ENCODE results near the gene PGM2. TPM values are rescaled to one million over a fixed set of nuclear protein-coding genes. Genes with fewer than 3 reads are reported as not detected.
A peak's percentile ranks its signal among the peaks of the same experiment; 100 is the strongest.
"Not testable (repeated sequence)": the region's sequence is repeated elsewhere in the genome, so short reads cannot be mapped to it uniquely, and the experiment has no call there.

Gene PGM2
- total RNA-seq = 9.5 TPM
- long read RNA-seq, transcript PGM2-201 (14 exons, 3,264 nt) = major isoform, 6 of 9 reads
- long read RNA-seq, partial matches to known transcripts = 1 of 9 reads
- long read RNA-seq, other reads (novel, unspliced or antisense) = 2 of 9 reads

- DNase-seq (ENCODE audit: low spot score) = peak; percentile 97
- intact Hi-C loops (cut with DNase I) = loop anchor here (2.0 to 5.0 kb wide), 4 partner anchors 60 to 211 kb away; partner anchors contain the start of gene RELL1
Measured at GRCh38 chr4:37826295-37827029, at the start of gene PGM2. TSS of gene PGM2 (plus strand) at chr4:37826686. CDS start at chr4:37826733, 47 bp downstream.

- intact Hi-C loops (cut with DNase I) = no loop called here
- DNase-seq (ENCODE audit: low spot score) = no peak
Measured at GRCh38 chr4:37779896-37780295, 46.6 kb upstream of the PGM2 start.

GRCh38 chr4:37780444-37781130 lies 45.9 kb upstream of the PGM2 start:
- intact Hi-C loops (cut with DNase I) = no loop called here
- DNase-seq (ENCODE audit: low spot score) = no peak

DNA sequence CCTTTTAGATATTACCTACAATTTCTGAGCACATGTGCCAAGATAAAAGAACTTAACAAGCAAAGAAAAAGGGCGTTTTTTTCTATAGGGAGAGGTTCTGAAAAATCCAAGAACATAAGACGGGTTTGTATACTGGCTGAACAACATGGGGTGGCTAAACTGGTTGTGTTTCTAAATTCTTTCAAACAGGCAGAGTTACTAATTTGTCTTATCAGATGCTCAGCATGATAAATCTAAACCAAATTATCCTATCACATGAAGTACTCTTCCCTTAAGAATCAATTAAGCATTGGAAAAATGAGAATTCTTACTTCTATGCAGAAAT lies 45.4 kb upstream of the PGM2 start:
- no peak for DNase-seq (ENCODE audit: low spot score)
- intact Hi-C loops (cut with DNase I) = no loop called here

DNA sequence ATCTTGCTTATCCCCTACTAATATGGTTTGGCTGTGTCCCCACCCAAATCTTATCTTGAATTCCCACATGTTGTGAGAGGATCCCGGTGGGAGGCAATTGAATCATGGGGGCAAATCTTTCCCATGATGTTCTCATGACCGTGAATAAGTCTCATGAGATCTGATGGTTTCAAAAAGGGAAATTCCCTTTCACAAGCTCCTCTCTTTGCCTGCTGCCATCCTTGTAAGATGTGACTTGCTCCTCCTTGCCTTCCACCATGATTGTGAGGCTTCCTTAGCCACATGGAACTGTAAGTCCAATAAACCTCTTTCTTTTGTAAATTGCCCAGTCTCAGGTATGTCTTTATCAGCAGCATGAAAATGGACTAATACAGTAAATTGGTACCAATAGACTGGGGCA lies 40.2 kb upstream of the PGM2 start:
- DNase-seq (ENCODE audit: low spot score); intact Hi-C loops (cut with DNase I): not testable (repeated sequence)

DNA sequence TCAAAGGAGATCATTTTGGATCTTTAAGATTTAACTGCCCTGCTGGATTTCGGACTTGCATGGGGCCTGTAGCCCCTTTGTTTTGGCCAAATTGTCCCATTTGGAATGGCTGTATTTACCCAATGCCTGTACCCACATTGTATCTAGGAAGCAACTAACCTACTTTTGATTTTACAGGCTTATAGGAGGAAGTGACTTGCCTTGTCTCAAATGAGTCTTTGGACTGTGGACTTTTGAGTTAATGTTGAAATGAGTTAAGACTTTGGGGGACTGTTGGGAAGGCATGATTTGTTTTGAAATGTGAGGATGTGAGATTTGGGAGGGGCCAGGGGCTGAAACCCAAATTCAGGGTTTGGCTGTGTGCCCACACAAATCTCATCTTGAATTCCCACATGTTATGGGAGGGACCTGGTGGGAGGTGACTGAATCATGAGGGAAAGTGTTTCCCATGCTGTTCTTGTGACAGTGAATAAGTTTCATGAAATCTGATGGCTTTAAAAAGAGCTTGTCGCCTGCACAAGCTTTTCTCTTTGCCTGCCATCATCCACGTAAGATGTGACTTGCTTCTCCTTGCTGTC lies 38.5 kb upstream of the PGM2 start:
- intact Hi-C loops (cut with DNase I); DNase-seq (ENCODE audit: low spot score): not testable (repeated sequence)

GRCh38 chr4:37788819-37789218 lies 37.7 kb upstream of the PGM2 start:
- intact Hi-C loops (cut with DNase I) = no loop called here
- no peak for DNase-seq (ENCODE audit: low spot score)

DNA sequence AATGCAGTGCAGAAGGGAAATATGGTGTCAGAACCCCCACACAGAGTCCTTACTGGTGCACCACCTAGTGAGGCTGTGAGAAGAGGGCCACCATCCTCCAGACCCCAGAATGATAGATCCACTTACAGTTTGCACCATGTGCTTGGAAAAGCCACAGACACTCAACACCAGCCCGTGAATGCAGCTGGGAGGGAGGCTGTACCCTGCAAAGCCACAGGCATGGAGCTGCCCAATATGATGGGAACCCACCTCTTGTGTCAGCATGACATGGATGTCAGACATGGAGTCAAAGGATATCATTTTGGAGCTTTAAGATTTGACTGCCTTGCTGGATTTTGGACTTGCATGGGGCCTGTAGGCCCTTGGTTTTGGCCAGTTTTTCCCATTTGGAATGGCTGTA lies 34.2 kb upstream of the PGM2 start:
- no peak for DNase-seq (ENCODE audit: low spot score)
- intact Hi-C loops (cut with DNase I) = loop anchor here (5.0 kb wide), 1 partner anchor 340 kb away; a partner anchor contains a TSS

GRCh38 chr4:37793562-37793961 lies 32.9 kb upstream of the PGM2 start:
- DNase-seq (ENCODE audit: low spot score) = no peak

GRCh38 chr4:37794056-37794455 lies 32.4 kb upstream of the PGM2 start:
- DNase-seq (ENCODE audit: low spot score) = no peak
- intact Hi-C loops (cut with DNase I) = loop anchor here (2.0 to 5.0 kb wide), 2 partner anchors 191 to 342 kb away; a partner anchor contains a TSS

More at GRCh38 chr4:37793562-37793961, 32.9 kb upstream of the PGM2 start:
- intact Hi-C loops (cut with DNase I) = loop anchor here (5.0 kb wide), 1 partner anchor 341 kb away; a partner anchor contains a TSS

GRCh38 chr4:37795581-37796195 lies 30.8 kb upstream of the PGM2 start:
- intact Hi-C loops (cut with DNase I) = loop anchor here (2.0 kb wide), 1 partner anchor 193 kb away; no protein-coding TSS in a partner anchor
- DNase-seq (ENCODE audit: low spot score) = no peak

- intact Hi-C loops (cut with DNase I) = no loop called here
- no peak for DNase-seq (ENCODE audit: low spot score)
Measured at GRCh38 chr4:37797374-37797773, 29.1 kb upstream of the PGM2 start.

DNA sequence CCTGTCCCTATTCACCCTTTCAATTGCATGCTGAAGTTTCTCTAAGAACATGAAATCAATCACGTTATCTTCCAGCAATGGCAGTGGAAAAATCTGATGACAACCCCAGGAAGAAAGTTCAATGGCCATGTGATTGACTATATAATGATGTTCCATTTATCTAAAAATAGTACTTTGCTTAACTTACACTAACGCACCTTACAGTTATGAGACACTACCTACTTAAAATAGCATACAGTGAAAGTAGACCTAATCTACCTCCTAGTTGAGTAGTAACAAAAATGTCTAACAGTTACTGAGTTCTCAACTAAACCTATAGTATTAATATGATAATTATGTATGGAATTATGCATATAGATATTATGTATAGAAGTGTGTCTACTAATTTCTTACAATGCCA lies 28.6 kb upstream of the PGM2 start:
- DNase-seq (ENCODE audit: low spot score) = no peak
- intact Hi-C loops (cut with DNase I) = no loop called here

DNA sequence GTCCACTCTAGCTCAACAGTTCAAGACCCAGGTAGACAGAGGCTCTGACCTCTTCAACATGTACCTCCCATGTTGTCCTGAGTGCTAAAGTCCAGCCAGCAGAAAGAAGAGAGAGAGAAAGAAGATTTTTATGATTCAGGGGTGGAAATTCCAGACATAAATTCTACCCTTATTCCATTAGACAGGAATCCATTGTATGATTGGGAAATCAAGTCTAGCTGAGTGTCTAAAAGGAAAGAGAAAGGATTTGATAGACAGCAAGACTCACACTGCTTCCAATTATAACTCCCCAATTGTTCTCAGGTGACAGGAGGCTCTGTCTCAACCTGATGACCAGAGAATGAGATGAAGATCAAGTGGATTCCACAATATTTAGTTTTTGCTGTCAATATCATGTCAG lies 27.9 kb upstream of the PGM2 start:
- no peak for DNase-seq (ENCODE audit: low spot score)
- intact Hi-C loops (cut with DNase I) = no loop called here

- intact Hi-C loops (cut with DNase I) = loop anchor here (5.0 kb wide), 1 partner anchor 177 kb away; no protein-coding TSS in a partner anchor
- DNase-seq (ENCODE audit: low spot score) = no peak
Measured at GRCh38 chr4:37799941-37800554, 26.4 kb upstream of the PGM2 start.

DNA sequence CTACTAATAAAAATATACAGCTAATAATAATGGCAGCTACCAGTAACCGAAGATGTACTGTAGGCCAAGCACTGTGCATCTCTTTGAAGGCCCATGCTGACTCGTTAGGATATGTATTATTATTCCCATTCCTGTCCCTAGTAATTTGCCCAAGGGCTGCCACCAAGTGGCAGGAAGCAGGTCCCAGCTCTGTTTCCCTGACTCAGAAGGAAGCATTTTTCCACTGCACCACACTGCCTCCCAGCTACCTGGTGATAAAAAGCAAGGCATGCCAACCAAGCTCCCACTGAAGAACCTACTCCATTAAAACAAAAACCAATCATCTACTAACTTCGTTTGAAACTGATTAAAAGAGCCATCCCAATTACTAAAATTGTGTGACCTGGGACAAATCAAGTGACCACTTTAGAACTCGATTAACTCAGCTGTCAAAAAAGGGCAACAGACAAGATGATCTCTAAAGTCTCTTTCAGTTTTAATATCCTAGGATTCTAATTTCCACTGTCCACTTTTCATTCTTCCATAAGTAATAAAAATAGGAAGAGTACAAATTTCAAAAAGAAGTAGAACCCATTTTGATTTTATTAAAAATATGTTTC lies 24.3 kb upstream of the PGM2 start:
- intact Hi-C loops (cut with DNase I) = loop anchor here (1.0 to 5.0 kb wide), 2 partner anchors 88 to 175 kb away; no protein-coding TSS in a partner anchor

GRCh38 chr4:37803348-37803973 lies 23.0 kb upstream of the PGM2 start:
- no peak for DNase-seq (ENCODE audit: low spot score)
- intact Hi-C loops (cut with DNase I) = loop anchor here (1.0 to 5.0 kb wide), 3 partner anchors 174 to 233 kb away; no protein-coding TSS in a partner anchor

More for the DNA sequence above, 24.3 kb upstream of the PGM2 start:
- DNase-seq (ENCODE audit: low spot score) = no peak

DNA sequence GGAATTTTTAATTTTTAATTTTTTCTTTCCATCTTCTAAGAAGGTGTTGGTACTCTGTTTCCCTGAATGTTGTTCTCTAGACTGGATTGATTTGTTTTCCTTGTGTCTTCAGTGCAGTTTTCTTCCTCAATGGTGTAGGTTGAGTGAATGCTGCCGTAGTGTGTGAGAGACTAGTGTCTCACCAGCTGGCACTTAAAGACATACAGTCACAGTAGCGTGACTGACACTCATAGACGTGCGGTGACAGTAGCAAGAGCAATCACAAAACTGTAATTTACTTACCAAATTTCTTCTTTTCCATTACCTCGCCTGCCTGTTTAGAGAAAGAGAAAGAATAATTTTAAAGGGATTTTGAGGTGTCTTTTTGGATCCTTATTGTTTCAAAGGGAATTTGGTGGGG lies 21.4 kb upstream of the PGM2 start:
- intact Hi-C loops (cut with DNase I) = no loop called here
- no peak for DNase-seq (ENCODE audit: low spot score)
